Parathyroid adenoma (tissue), 2 donors: ENCODE measurements around the gene SNRNP25.

ENCODE experiments used
- H2AFZ ChIP-seq: fragments of 300-600 bp; sonication (generic); one replicate; pipeline ENCODE4 v1.7.0; 2017; ENCODE audit warnings: antibody characterized with exemption, mild to moderate bottlenecking
- H3K27ac ChIP-seq: fragments of 300-600 bp; sonication (generic); one replicate; pipeline ENCODE4 v1.7.0; 2017
- H3K27me3 ChIP-seq: fragments of 300-600 bp; sonication (generic); one replicate; pipeline ENCODE4 v1.7.0; 2017; ENCODE audit warnings: low read length; ENCODE audit not compliant: control insufficient read depth, insufficient read depth
- H3K36me3 ChIP-seq: fragments of 300-600 bp; sonication (generic); one replicate; pipeline ENCODE4 v1.7.0; 2017; ENCODE audit warnings: low read length; ENCODE audit not compliant: control insufficient read depth, insufficient read depth
- H3K4me1 ChIP-seq: fragments of 300-600 bp; sonication (generic); one replicate; pipeline ENCODE4 v1.7.0; 2017; ENCODE audit warnings: control low read depth
- H3K4me2 ChIP-seq: fragments of 300-600 bp; sonication (generic); one replicate; pipeline ENCODE4 v1.7.0; 2017; ENCODE audit warnings: low read length
- H3K4me3 ChIP-seq: fragments of 300-600 bp; sonication (generic); one replicate; pipeline ENCODE4 v1.7.0; 2017; ENCODE audit warnings: low read depth, low read length
- H3K79me2 ChIP-seq: fragments of 300-600 bp; sonication (generic); one replicate; pipeline ENCODE4 v1.7.0; 2017; ENCODE audit warnings: control low read depth
- H3K9ac ChIP-seq: fragments of 300-600 bp; sonication (generic); one replicate; pipeline ENCODE4 v1.7.0; 2017; ENCODE audit warnings: mild to moderate bottlenecking
- H3K9me3 ChIP-seq: fragments of 300-600 bp; sonication (generic); one replicate; pipeline ENCODE4 v1.7.0; 2017; ENCODE audit warnings: low read length; ENCODE audit not compliant: control insufficient read depth
- CTCF ChIP-seq: fragments of 300-600 bp; sonication (generic); IDR thresholded peaks from one replicate; pipeline ENCODE4 v1.7.0; 2017; ENCODE audit warnings: antibody characterized with exemption, mild to moderate bottlenecking
- donor health status: primary hyperparathyroidism.

Gene SNRNP25

GRCh38 chr16:60166-60565, 6.5 kb downstream of the SNRNP25 start:
- H3K4me1 ChIP-seq: no peaks in the 10 kb centered on the region
- no peak overlapping the region for H3K9ac ChIP-seq
- no peaks in the 10 kb centered on the region for H3K27me3 ChIP-seq
- no peak overlapping the region for H3K4me2 ChIP-seq
- H2AFZ ChIP-seq: no peak overlapping the region
- H3K79me2 ChIP-seq: peaks cover 3% of the 10 kb centered on the region
- H3K27ac ChIP-seq: no peak overlapping the region
- no peaks in the 10 kb centered on the region for H3K36me3 ChIP-seq
- H3K9me3 ChIP-seq: no peaks in the 10 kb centered on the region
- no peak overlapping the region for H3K4me3 ChIP-seq
- TF ChIP-seq CTCF: no peak

- Histone ChIP-seq H3K9ac (no peak overlapping the region), H2AFZ (no peak overlapping the region), H3K4me2 (no peak overlapping the region), H3K27ac (no peak overlapping the region), H3K9me3 (no peaks in the 10 kb centered on the region), H3K79me2 (peaks cover 12% of the 10 kb centered on the region), H3K27me3 (no peaks in the 10 kb centered on the region), H3K36me3 (no peaks in the 10 kb centered on the region), H3K4me1 (peaks cover 3% of the 10 kb centered on the region), H3K4me3 (no peak overlapping the region)
- TF ChIP-seq CTCF: no peak
Measured at GRCh38 chr16:60929-61878, 7.6 kb downstream of the SNRNP25 start.

- Histone ChIP-seq H2AFZ (no peak overlapping the region), H3K27ac (no peak overlapping the region), H3K79me2 (peaks cover 12% of the 10 kb centered on the region), H3K27me3 (no peaks in the 10 kb centered on the region), H3K4me1 (peaks cover 3% of the 10 kb centered on the region), H3K9me3 (no peaks in the 10 kb centered on the region), H3K36me3 (no peaks in the 10 kb centered on the region), H3K4me3 (no peak overlapping the region), H3K9ac (no peak overlapping the region), H3K4me2 (no peak overlapping the region)
- no peak for TF ChIP-seq CTCF
Measured at GRCh38 chr16:61879-62281, 8.3 kb downstream of the SNRNP25 start.

- peaks cover 12% of the 10 kb centered on the region for H3K79me2 ChIP-seq
- no peak overlapping the region for H3K4me3 ChIP-seq
- no peaks in the 10 kb centered on the region for H3K36me3 ChIP-seq
- peaks cover 3% of the 10 kb centered on the region for H3K4me1 ChIP-seq
- no peak overlapping the region for H3K27ac ChIP-seq
- H2AFZ ChIP-seq: no peak overlapping the region
- no peak overlapping the region for H3K9ac ChIP-seq
- TF ChIP-seq CTCF: no peak
- H3K4me2 ChIP-seq: no peak overlapping the region
- H3K27me3 ChIP-seq: no peaks in the 10 kb centered on the region
- no peaks in the 10 kb centered on the region for H3K9me3 ChIP-seq
Measured at GRCh38 chr16:62283-62967, 8.8 kb downstream of the SNRNP25 start.
